Esophagus squamous epithelium (tissue), 5 donors: ENCODE measurements around the gene RAB3D. TPM values are rescaled to one million over a fixed set of nuclear protein-coding genes. Genes with fewer than 3 reads are reported as not detected.
"Not testable (repeated sequence)": the region's sequence is repeated elsewhere in the genome, so short reads cannot be mapped to it uniquely, and the experiment has no call there.

ENCODE experiments used
- DNase-seq: peaks from one replicate; lab custom pipeline; 2025; lab: John Stamatoyannopoulos, UW
- H3K27ac ChIP-seq, 4 donors: fragments of 200-600 bp; sonication (generic); one replicate each; pipeline ENCODE4 v1.5.1; 2016 to 2019; ENCODE audit warnings: mild to moderate bottlenecking in 1 of 4
- H3K27me3 ChIP-seq, 4 donors: fragments of 200-600 bp; sonication (generic); 1 replicate in 3 of 4; 2 replicates in 1 of 4; pipeline versions ENCODE4 v1.5.1 to v1.6.0; 2017 to 2021; ENCODE audit warnings: antibody characterized with exemption in 1 of 4
- H3K36me3 ChIP-seq, 3 donors: fragments of 200-600 bp; sonication (generic); one replicate each; pipeline ENCODE4 v1.5.1; 2016 to 2019
- H3K4me1 ChIP-seq, 3 donors: fragments of 200-600 bp; sonication (generic); one replicate each; pipeline ENCODE4 v1.5.1; 2017 to 2019
- H3K4me3 ChIP-seq, 4 donors: fragments of 200-600 bp; sonication (generic); 1 replicate in 3 of 4; 2 replicates in 1 of 4; pipeline ENCODE4 v1.5.1; 2016 to 2019; ENCODE audit warnings: mild to moderate bottlenecking in 2 of 4, moderate library complexity in 1 of 4
- H3K9me3 ChIP-seq, 3 donors: fragments of 200-600 bp; sonication (generic); one replicate each; pipeline ENCODE4 v1.5.1; 2016 to 2019
- CTCF ChIP-seq, 6 experiments: fragments of 450-650 bp in 4 of 6; fragments of 200-600 bp in 2 of 6; sonication (generic) in 2 of 6; IDR thresholded peaks; one replicate each; pipeline ENCODE4 v1.5.1; 2016 to 2019; ENCODE audit warnings: antibody characterized with exemption in 6 of 6, mild to moderate bottlenecking in 4 of 6, moderate library complexity in 4 of 6
- POLR2A ChIP-seq, 4 donors: fragments of 450-650 bp; IDR thresholded peaks; one replicate each; pipeline ENCODE4 v1.6.1; 2017; ENCODE audit warnings: antibody characterized with exemption in 4 of 4, mild to moderate bottlenecking in 4 of 4, moderate library complexity in 3 of 4
- WGBS, 2 donors: methylation state at CpG; one replicate each; pipeline ENCODE4 v1.1.5; 2018; 5-methylcytosine and 5-hydroxymethylcytosine counted together
- intact Hi-C: fragments of 100-400 bp; cut with DNase I; formaldehyde crosslinking; loops from one replicate; pipeline ENCODE4 v1.15.0; 2022
- total RNA-seq, 4 donors: library from RNA; depleted of rRNA; stranded (reverse); fragments of >200 nt; gene quantifications; one replicate each; pipeline ENCODE4 v1.1.0, GENCODE V29; 2016
- donor health status: DM: yes; HTN: yes; CAD: no.

Gene RAB3D
- total RNA-seq, 4 donors from 2014 or later = 55.9 to 90.4 (median 73.8) TPM

GRCh38 chr19:11356074-11356397 is 16.6 kb upstream of the RAB3D start:
- TF ChIP-seq POLR2A (IDR thresholded peaks at IDR 0.05) = no peak
- no peak for TF ChIP-seq CTCF (IDR thresholded peaks at IDR 0.05)
- H3K27me3 ChIP-seq = no peaks in the 10 kb centered on the region
- 58 to 78% methylated on average over 2 to 6 of the region's 6 CpGs for WGBS, 2 donors
- H3K4me3 ChIP-seq = peak overlapping the region; percentile 55 to 78 (median 66)
- peaks cover 0 to 7% (median 0%) of the 10 kb centered on the region in 3 donors for H3K36me3 ChIP-seq
- H3K9me3 ChIP-seq = no peaks in the 10 kb centered on the region
- DNase-seq = no peak
- H3K4me1 ChIP-seq = peaks cover 0 to 40% (median 3%) of the 10 kb centered on the region in 3 donors
- intact Hi-C loops = no loop called here
- peak overlapping the region in 1 of 4 donors; percentile 69 for H3K27ac ChIP-seq

- H3K4me3 ChIP-seq = peak within 1 kb of the TSS; percentile 55 to 78 (median 66)
- intact Hi-C loops = no loop called here
- TF ChIP-seq POLR2A (IDR thresholded peaks at IDR 0.05) (peak in 2 of 4 donors; percentile 54 to 69), CTCF (IDR thresholded peaks at IDR 0.05) (no peak)
- peaks cover 0 to 34% (median 3%) of the 10 kb centered on the region in 3 donors for H3K4me1 ChIP-seq
- peak within 1 kb of the TSS; percentile 69 to 80 (median 74) for H3K27ac ChIP-seq
- peak; percentile 52 for DNase-seq
- no peaks in the 10 kb centered on the region for H3K9me3 ChIP-seq
- peaks cover 0 to 7% (median 0%) of the 10 kb centered on the region in 3 donors for H3K36me3 ChIP-seq
- no peaks in the 10 kb centered on the region for H3K27me3 ChIP-seq
- WGBS, 2 donors = 6 to 11% methylated on average over 10 to 11 of the region's 62 CpGs
Measured at GRCh38 chr19:11355160-11356073, 16.0 kb upstream of the RAB3D start, which contains the start of gene PLPPR2. PLPPR2 (plus strand) TSS chr19:11355432; CDS start chr19:11357674, 2,242 bp downstream.

- intact Hi-C loops, H3K27ac ChIP-seq, H3K4me3 ChIP-seq, DNase-seq, H3K27me3 ChIP-seq, H3K9me3 ChIP-seq, H3K36me3 ChIP-seq: not testable (repeated sequence)
- H3K4me1 ChIP-seq = peaks cover 0 to 24% (median 3%) of the 10 kb centered on the region in 3 donors
- WGBS, 2 donors = 93 to 100% methylated on average over 3 to 4 of the region's 4 CpGs
Measured at GRCh38 chr19:11354102-11354501, 14.6 kb upstream of the RAB3D start.

- no peak overlapping the region for H3K27ac ChIP-seq
- intact Hi-C loops = no loop called here
- no peak for DNase-seq
- WGBS, 2 donors = 76 to 83% methylated on average over 2 of the region's 4 CpGs
- H3K4me3 ChIP-seq = no peak overlapping the region
- no peaks in the 10 kb centered on the region for H3K9me3 ChIP-seq
- H3K36me3 ChIP-seq = no peaks in the 10 kb centered on the region
- H3K4me1 ChIP-seq = peaks cover 17 to 31% (median 22%) of the 10 kb centered on the region in 3 donors
- TF ChIP-seq CTCF (IDR thresholded peaks at IDR 0.05) (no peak), POLR2A (IDR thresholded peaks at IDR 0.05) (no peak)
- no peaks in the 10 kb centered on the region for H3K27me3 ChIP-seq
Measured at GRCh38 chr19:11349171-11349570, 9.7 kb upstream of the RAB3D start.

GRCh38 chr19:11347546-11348039 is 8.1 kb upstream of the RAB3D start:
- no peak for TF ChIP-seq POLR2A (IDR thresholded peaks at IDR 0.05)
- no peak for TF ChIP-seq CTCF (IDR thresholded peaks at IDR 0.05)
- Histone ChIP-seq H3K9me3 (no peaks in the 10 kb centered on the region), H3K36me3 (peaks cover 0 to 4% (median 0%) of the 10 kb centered on the region in 3 donors), H3K27me3 (no peaks in the 10 kb centered on the region), H3K4me3 (no peak overlapping the region), H3K4me1 (peaks cover 27 to 47% (median 33%) of the 10 kb centered on the region in 3 donors), H3K27ac (peak overlapping the region in 1 of 4 donors; percentile 86)
- intact Hi-C loops = no loop called here
- WGBS, 2 donors = 69 to 71% methylated on average over 3 to 6 of the region's 7 CpGs
- DNase-seq = no peak
